Panc1 (cell line): ENCODE measurements around the gene PDZD2. TPM values are rescaled to one million over a fixed set of nuclear protein-coding genes. Genes with fewer than 3 reads are reported as not detected.

Experiments
- ATAC-seq: fragments of 200-7000 bp; cut with Tn5 transposase; 2 replicates; pipeline ENCODE4 v1.9.1; 2020; ENCODE audit warnings: mild to moderate bottlenecking, moderate library complexity
- BruUV-seq: library from RNA; stranded (reverse); fragments of 400-500 nt; replicated peaks from 2 replicates; lab custom pipeline; 2021; lab: Mats Ljungman, UMichigan
- CTCF ChIA-PET: fragments of 300-600 bp; sonication (Branson Sonifier 250); formaldehyde crosslinking; loops from one replicate; lab custom pipeline; 2022; ENCODE audit warnings: antibody characterized with exemption; lab: Charles Lee
- POLR2A ChIA-PET: fragments of 300-600 bp; sonication (Branson Sonifier 250); formaldehyde crosslinking; loops from one replicate; lab custom pipeline; 2022; ENCODE audit warnings: antibody characterized with exemption; lab: Charles Lee
- DNase-seq: peaks from one replicate; pipeline ENCODE4 v3.0.0-alpha.2; 2010; ENCODE audit warnings: low read depth, low spot score
- H3K27ac ChIP-seq: 2 replicates; pipeline ENCODE4 v1.5.1; 2011; ENCODE audit warnings: mild to moderate bottlenecking, low read length, inconsistent platforms
- H3K27me3 ChIP-seq: fragments of 200-500 bp; sonication (Bioruptor generic); 2 replicates; pipeline ENCODE4 v1.6.0; 2014; ENCODE audit warnings: low read length, inconsistent platforms; ENCODE audit not compliant: control insufficient read depth, insufficient read depth
- H3K36me3 ChIP-seq: fragments of 200-500 bp; sonication (Bioruptor generic); 2 replicates; pipeline ENCODE4 v1.5.1; 2014; ENCODE audit warnings: inconsistent platforms, mild to moderate bottlenecking, low read length, moderate library complexity; ENCODE audit not compliant: control insufficient read depth, insufficient read depth
- H3K4me1 ChIP-seq: 2 replicates; pipeline ENCODE4 v1.5.1; 2011; ENCODE audit warnings: inconsistent platforms, mild to moderate bottlenecking, low read length, moderate library complexity; ENCODE audit not compliant: control insufficient read depth, insufficient read depth
- H3K4me3 ChIP-seq, 2 experiments: 2 replicates each; pipeline ENCODE4 v1.5.1; 2011 to 2012; ENCODE audit warnings: low read depth in 2 of 2, low read length in 2 of 2, mild to moderate bottlenecking in 2 of 2, inconsistent platforms in 1 of 2, moderate library complexity in 1 of 2
- H3K9me3 ChIP-seq: fragments of 200-500 bp; sonication (Bioruptor generic); 2 replicates; pipeline ENCODE4 v1.5.1; 2014; ENCODE audit warnings: low read depth, mild to moderate bottlenecking, inconsistent platforms, low read length, moderate library complexity; ENCODE audit not compliant: control insufficient read depth, insufficient read depth
- POLR2AphosphoS5 ChIP-seq: IDR thresholded peaks from 2 replicates; pipeline ENCODE4 v1.6.1; 2012; ENCODE audit warnings: mild to moderate bottlenecking, low read depth, low read length, moderate library complexity
- SIN3A ChIP-seq: IDR thresholded peaks from 2 replicates; pipeline ENCODE4 v1.6.1; 2012; ENCODE audit warnings: low read depth, mild to moderate bottlenecking, low read length, moderate library complexity, borderline replicate concordance; ENCODE audit not compliant: insufficient read depth
- TCF7L2 ChIP-seq: IDR thresholded peaks from 2 replicates; pipeline ENCODE4 v1.6.1; 2011; ENCODE audit warnings: mild to moderate bottlenecking, low read depth, low read length, inconsistent platforms
- in situ Hi-C: cut with HindIII; loops from 2 replicates; pipeline ENCODE4 v1.10.0; 2016; ENCODE audit warnings: low sequenced_read_pairs, low pct_unique_long_range_greater_than_20kb
- intact Hi-C: fragments of 100-400 bp; cut with micrococcal nuclease; formaldehyde crosslinking; loops from one replicate; pipeline ENCODE4 v1.10.0; 2022; ENCODE audit not compliant: unreplicated experiment
- total RNA-seq: library from RNA; stranded (reverse); gene quantifications from one replicate; pipeline ENCODE4 v1.2.1, GENCODE V29; 2021; ENCODE audit not compliant: unreplicated experiment
- TF ChIP-seq, protein P1 (sequence below): fragments of 450-650 bp; IDR thresholded peaks from 2 replicates; pipeline ENCODE4 v1.5.1; 2017; ENCODE audit warnings: mild to moderate bottlenecking
- TF ChIP-seq, protein P2 (sequence below), 2 experiments: IDR thresholded peaks; 2 replicates each; pipeline ENCODE4 v1.6.1; 2011 to 2012; ENCODE audit warnings: low read depth in 2 of 2, control low read depth in 1 of 2, low read length in 1 of 2, mild to moderate bottlenecking in 1 of 2, moderate library complexity in 1 of 2; ENCODE audit not compliant: insufficient read depth in 1 of 2

Gene PDZD2
- total RNA-seq, 1 experiment from 2014 or later: 0.10 TPM

DNA sequence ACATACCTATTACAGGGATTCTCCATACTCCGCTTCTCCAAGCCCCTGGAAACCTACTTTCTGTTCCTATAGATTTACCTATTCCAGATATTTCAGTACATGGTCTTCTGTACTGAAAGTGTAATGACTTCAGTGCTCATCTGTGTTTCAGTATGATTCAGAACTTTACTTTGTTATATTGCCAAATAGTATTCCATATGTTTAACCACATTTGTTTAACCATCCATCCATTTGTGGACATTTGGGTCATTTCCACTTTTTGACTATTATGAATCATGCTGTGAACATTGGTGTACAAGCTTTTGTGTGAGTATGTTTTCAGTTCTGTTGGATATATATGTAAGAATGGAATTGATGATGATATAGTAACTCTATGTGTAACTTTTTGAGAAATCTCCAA is 188.9 kb downstream of the PDZD2 start:
- POLR2A ChIA-PET: no interaction called here

DNA sequence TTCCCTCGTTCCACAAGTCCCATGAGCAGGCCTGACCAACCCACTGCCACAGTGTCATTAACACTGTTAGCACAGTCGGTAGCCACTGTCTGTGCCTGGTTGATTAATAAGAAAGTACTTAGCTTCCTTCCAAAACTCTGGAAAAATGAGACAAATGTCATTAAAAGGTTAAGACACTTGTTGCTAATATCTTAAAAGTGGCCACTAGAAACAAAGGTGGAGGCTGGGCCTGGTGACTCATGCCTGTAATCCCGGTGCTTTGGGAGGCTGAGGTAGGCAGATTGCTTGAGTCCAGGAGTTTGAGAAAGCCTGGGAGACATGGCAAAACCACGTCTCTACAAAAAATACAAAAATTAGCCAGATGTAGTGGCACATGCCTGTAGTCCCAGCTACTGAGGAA is 194.0 kb downstream of the PDZD2 start:
- Histone ChIP-seq H3K4me3 (no peak overlapping the region), H3K4me1 (no peaks in the 10 kb centered on the region), H3K36me3 (no peaks in the 10 kb centered on the region), H3K27me3 (peaks cover 4% of the 10 kb centered on the region), H3K9me3 (no peaks in the 10 kb centered on the region), H3K27ac (no peak overlapping the region)
- DNase-seq: no peak
- ChIA-PET CTCF (no interaction called here), POLR2A (no interaction called here)
- TF ChIP-seq, protein P1, sequence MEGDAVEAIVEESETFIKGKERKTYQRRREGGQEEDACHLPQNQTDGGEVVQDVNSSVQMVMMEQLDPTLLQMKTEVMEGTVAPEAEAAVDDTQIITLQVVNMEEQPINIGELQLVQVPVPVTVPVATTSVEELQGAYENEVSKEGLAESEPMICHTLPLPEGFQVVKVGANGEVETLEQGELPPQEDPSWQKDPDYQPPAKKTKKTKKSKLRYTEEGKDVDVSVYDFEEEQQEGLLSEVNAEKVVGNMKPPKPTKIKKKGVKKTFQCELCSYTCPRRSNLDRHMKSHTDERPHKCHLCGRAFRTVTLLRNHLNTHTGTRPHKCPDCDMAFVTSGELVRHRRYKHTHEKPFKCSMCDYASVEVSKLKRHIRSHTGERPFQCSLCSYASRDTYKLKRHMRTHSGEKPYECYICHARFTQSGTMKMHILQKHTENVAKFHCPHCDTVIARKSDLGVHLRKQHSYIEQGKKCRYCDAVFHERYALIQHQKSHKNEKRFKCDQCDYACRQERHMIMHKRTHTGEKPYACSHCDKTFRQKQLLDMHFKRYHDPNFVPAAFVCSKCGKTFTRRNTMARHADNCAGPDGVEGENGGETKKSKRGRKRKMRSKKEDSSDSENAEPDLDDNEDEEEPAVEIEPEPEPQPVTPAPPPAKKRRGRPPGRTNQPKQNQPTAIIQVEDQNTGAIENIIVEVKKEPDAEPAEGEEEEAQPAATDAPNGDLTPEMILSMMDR: no peak
- TF ChIP-seq SIN3A (no peak), POLR2AphosphoS5 (no peak), TCF7L2 (no peak)
- TF ChIP-seq, protein P2, sequence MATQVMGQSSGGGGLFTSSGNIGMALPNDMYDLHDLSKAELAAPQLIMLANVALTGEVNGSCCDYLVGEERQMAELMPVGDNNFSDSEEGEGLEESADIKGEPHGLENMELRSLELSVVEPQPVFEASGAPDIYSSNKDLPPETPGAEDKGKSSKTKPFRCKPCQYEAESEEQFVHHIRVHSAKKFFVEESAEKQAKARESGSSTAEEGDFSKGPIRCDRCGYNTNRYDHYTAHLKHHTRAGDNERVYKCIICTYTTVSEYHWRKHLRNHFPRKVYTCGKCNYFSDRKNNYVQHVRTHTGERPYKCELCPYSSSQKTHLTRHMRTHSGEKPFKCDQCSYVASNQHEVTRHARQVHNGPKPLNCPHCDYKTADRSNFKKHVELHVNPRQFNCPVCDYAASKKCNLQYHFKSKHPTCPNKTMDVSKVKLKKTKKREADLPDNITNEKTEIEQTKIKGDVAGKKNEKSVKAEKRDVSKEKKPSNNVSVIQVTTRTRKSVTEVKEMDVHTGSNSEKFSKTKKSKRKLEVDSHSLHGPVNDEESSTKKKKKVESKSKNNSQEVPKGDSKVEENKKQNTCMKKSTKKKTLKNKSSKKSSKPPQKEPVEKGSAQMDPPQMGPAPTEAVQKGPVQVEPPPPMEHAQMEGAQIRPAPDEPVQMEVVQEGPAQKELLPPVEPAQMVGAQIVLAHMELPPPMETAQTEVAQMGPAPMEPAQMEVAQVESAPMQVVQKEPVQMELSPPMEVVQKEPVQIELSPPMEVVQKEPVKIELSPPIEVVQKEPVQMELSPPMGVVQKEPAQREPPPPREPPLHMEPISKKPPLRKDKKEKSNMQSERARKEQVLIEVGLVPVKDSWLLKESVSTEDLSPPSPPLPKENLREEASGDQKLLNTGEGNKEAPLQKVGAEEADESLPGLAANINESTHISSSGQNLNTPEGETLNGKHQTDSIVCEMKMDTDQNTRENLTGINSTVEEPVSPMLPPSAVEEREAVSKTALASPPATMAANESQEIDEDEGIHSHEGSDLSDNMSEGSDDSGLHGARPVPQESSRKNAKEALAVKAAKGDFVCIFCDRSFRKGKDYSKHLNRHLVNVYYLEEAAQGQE (IDR thresholded peaks at IDR 0.05; ENCODE audit: insufficient read depth in 1 of 2, low read depth in 2 of 2, low read length in 1 of 2): no peak
- in situ Hi-C loops: no loop called here
- no TSS peak for BruUV-seq
- intact Hi-C loops: no loop called here
- ATAC-seq: no peak

More for the DNA sequence above, 188.9 kb downstream of the PDZD2 start:
- H3K4me3 ChIP-seq: no peak overlapping the region
- TF ChIP-seq TCF7L2: no peak
- no TSS peak for BruUV-seq
- no peaks in the 10 kb centered on the region for H3K4me1 ChIP-seq
- no peaks in the 10 kb centered on the region for H3K9me3 ChIP-seq
- intact Hi-C loops (no loop called here), in situ Hi-C loops (no loop called here)
- CTCF ChIA-PET: no interaction called here
- no peak overlapping the region for H3K27ac ChIP-seq
- DNase-seq: no peak
- no peak for ATAC-seq
- H3K36me3 ChIP-seq: no peaks in the 10 kb centered on the region
- H3K27me3 ChIP-seq: peaks cover 15% of the 10 kb centered on the region

DNA sequence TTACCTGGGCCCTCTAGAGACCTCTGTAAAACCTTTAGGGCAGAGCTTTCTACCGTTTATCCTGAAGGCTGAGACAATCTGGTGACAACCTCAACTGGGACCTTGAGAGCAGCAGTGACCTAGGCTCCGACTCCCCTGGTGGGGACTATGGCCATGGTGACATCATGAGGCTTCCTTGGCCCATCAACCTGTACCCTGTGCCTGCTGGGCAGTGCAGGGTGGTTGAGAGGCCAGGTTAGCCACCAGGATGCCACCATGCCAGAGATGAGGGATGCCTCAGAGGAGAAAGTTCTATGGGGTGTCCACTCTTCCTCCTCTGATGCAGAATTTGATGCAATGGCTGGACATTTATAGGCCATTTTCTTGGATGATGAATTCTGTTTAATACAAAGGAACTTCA is 194.8 kb downstream of the PDZD2 start:
- no peak overlapping the region for H3K27ac ChIP-seq
- intact Hi-C loops (no loop called here), in situ Hi-C loops (no loop called here)
- BruUV-seq: no TSS peak
- no peak for TF ChIP-seq TCF7L2
- TF ChIP-seq SIN3A: no peak
- TF ChIP-seq, protein P1: no peak
- TF ChIP-seq, protein P2 (IDR thresholded peaks at IDR 0.05; ENCODE audit: insufficient read depth in 1 of 2, low read depth in 2 of 2, low read length in 1 of 2): no peak
- TF ChIP-seq POLR2AphosphoS5: no peak
- peaks cover 3% of the 10 kb centered on the region for H3K27me3 ChIP-seq
- no peak for DNase-seq
- H3K9me3 ChIP-seq: no peaks in the 10 kb centered on the region
- no peak overlapping the region for H3K4me3 ChIP-seq
- CTCF ChIA-PET: interaction anchor here (0.6 kb wide), 1 partner anchor 82 kb away, joined by 4 read pairs; no protein-coding TSS in a partner anchor
- POLR2A ChIA-PET: no interaction called here
- no peaks in the 10 kb centered on the region for H3K36me3 ChIP-seq
- H3K4me1 ChIP-seq: no peaks in the 10 kb centered on the region
- ATAC-seq: no peak
